Measurements from ENCODE around the gene GINS3. TPM values are rescaled to one million over a fixed set of nuclear protein-coding genes. Genes with fewer than 3 reads are reported as not detected.

The GINS3 gene
- polyA plus RNA-seq (8.5 to 11.3 TPM (median 10.1 TPM) in 3 replicates), polyA minus RNA-seq (6.3 to 7.3 TPM (median 6.5 TPM) in 3 replicates)
- 2.2 TPM for polyA plus RNA-seq (2011; ENCODE audit: low read depth)
- polyA plus RNA-seq (2011; cell fraction: cytosol; rRNA removed), result 6.5 and 10.0 TPM in 2 replicates
- polyA plus RNA-seq (2011; cell fraction: nucleus; rRNA removed), result 9.5 and 11.4 TPM in 2 replicates
- polyA plus RNA-seq (2012; ENCODE audit: low replicate concordance), result 2.2 and 7.3 TPM in 2 replicates
- 4.8 TPM for polyA minus RNA-seq (2011; cell fraction: cytosol; rRNA and poly(A)+ RNA removed)
- 3.7 and 5.4 TPM in 2 replicates for polyA minus RNA-seq (2011; cell fraction: nucleus; rRNA and poly(A)+ RNA removed)

- no peaks in the 10 kb centered on the region for H4K20me1 ChIP-seq (ENCODE audit: control insufficient read depth, extremely low read depth, insufficient read depth, low read length)
- H3K4me3 ChIP-seq (ENCODE audit: control insufficient read depth in 2 of 3, extremely low read depth in 1 of 3, insufficient read depth in 2 of 3, low read depth in 1 of 3, low read length in 3 of 3), result peak within 1 kb of the TSS; percentile 67 to 99 (median 85)
- H3K9ac ChIP-seq (ENCODE audit: control insufficient read depth, extremely low read depth, insufficient read depth, low read length), result peak within 1 kb of the TSS; percentile 97
- TF ChIP-seq EZH2 (IDR thresholded peaks at IDR 0.05; ENCODE audit: low read length), result no peak
- no peak for TF ChIP-seq CTCF (optimal IDR thresholded peaks at IDR 0.05 in 1 of 3, IDR thresholded peaks at IDR 0.05 in 1 of 3, conservative IDR thresholded peaks at IDR 0.05 in 1 of 3; ENCODE audit: extremely low read depth in 1 of 3, insufficient read depth in 2 of 3, low read length in 3 of 3)
- H2AFZ ChIP-seq (ENCODE audit: control insufficient read depth, low read length), result peak within 1 kb of the TSS; percentile 100
- DNase-seq (ENCODE audit: low read depth, low spot score) (no peak), FAIRE-seq (no peak)
- peaks cover 6% of the 10 kb centered on the region for H3K79me2 ChIP-seq (ENCODE audit: control insufficient read depth, insufficient read depth, low read length)
- peaks cover 5% of the 10 kb centered on the region for H3K4me1 ChIP-seq (ENCODE audit: control insufficient read depth, extremely low read depth, insufficient read depth, low read length)
- H3K4me2 ChIP-seq (ENCODE audit: control insufficient read depth, extremely low read depth, insufficient read depth, low read depth, low read length), result peak within 1 kb of the TSS; percentile 93
- dilution Hi-C loops (cut with MboI; ENCODE audit: extremely low pct_ligation_motif_present, low sequenced_read_pairs), result no loop called here
- no peaks in the 10 kb centered on the region for H3K9me1 ChIP-seq (ENCODE audit: control insufficient read depth, extremely low read depth, insufficient read depth, low read length)
- H3K27ac ChIP-seq (ENCODE audit: control insufficient read depth, insufficient read depth, low read length), result peak within 1 kb of the TSS; percentile 95
- H3K9me3 ChIP-seq (ENCODE audit: control insufficient read depth, low read depth, low read length), result no peaks in the 10 kb centered on the region
- H3K27me3 ChIP-seq (ENCODE audit: control insufficient read depth, extremely low read depth, insufficient read depth, low read length), result no peaks in the 10 kb centered on the region
- no peaks in the 10 kb centered on the region for H3K36me3 ChIP-seq (ENCODE audit: control insufficient read depth in 2 of 2, extremely low read depth in 1 of 2, insufficient read depth in 2 of 2, low read length in 2 of 2)
Observed at GRCh38 chr16:58392215-58393137, at the start of gene GINS3. Gene GINS3, plus strand, starts transcription at chr16:58392471. Its CDS starts 131 bp downstream, at chr16:58392602.

GRCh38 chr16:58343562-58343961 is 48.7 kb upstream of the GINS3 start:
- H3K4me2 ChIP-seq (ENCODE audit: control insufficient read depth, extremely low read depth, insufficient read depth, low read depth, low read length), result no peak overlapping the region
- no peak overlapping the region for H3K4me3 ChIP-seq (ENCODE audit: control insufficient read depth in 2 of 3, extremely low read depth in 1 of 3, insufficient read depth in 2 of 3, low read depth in 1 of 3, low read length in 3 of 3)
- H3K36me3 ChIP-seq (ENCODE audit: control insufficient read depth in 2 of 2, extremely low read depth in 1 of 2, insufficient read depth in 2 of 2, low read length in 2 of 2), result no peaks in the 10 kb centered on the region
- no peaks in the 10 kb centered on the region for H3K79me2 ChIP-seq (ENCODE audit: control insufficient read depth, insufficient read depth, low read length)
- H3K9me3 ChIP-seq (ENCODE audit: control insufficient read depth, low read depth, low read length), result no peaks in the 10 kb centered on the region
- FAIRE-seq (no peak), DNase-seq (ENCODE audit: low read depth, low spot score) (no peak)
- H3K27me3 ChIP-seq (ENCODE audit: control insufficient read depth, extremely low read depth, insufficient read depth, low read length), result peaks cover 11% of the 10 kb centered on the region
- no peak overlapping the region for H3K27ac ChIP-seq (ENCODE audit: control insufficient read depth, insufficient read depth, low read length)
- H3K4me1 ChIP-seq (ENCODE audit: control insufficient read depth, extremely low read depth, insufficient read depth, low read length), result no peaks in the 10 kb centered on the region
- H3K9me1 ChIP-seq (ENCODE audit: control insufficient read depth, extremely low read depth, insufficient read depth, low read length), result no peaks in the 10 kb centered on the region
- dilution Hi-C loops (cut with MboI; ENCODE audit: extremely low pct_ligation_motif_present, low sequenced_read_pairs), result no loop called here
- H3K9ac ChIP-seq (ENCODE audit: control insufficient read depth, extremely low read depth, insufficient read depth, low read length), result no peak overlapping the region
- no peak overlapping the region for H2AFZ ChIP-seq (ENCODE audit: control insufficient read depth, low read length)
- TF ChIP-seq CTCF (optimal IDR thresholded peaks at IDR 0.05 in 1 of 3, IDR thresholded peaks at IDR 0.05 in 1 of 3, conservative IDR thresholded peaks at IDR 0.05 in 1 of 3; ENCODE audit: extremely low read depth in 1 of 3, insufficient read depth in 2 of 3, low read length in 3 of 3) (no peak), EZH2 (IDR thresholded peaks at IDR 0.05; ENCODE audit: low read length) (no peak)
- no peaks in the 10 kb centered on the region for H4K20me1 ChIP-seq (ENCODE audit: control insufficient read depth, extremely low read depth, insufficient read depth, low read length)

All from keratinocyte (primary cell).